DMS 273 (cell line): ENCODE measurements around the gene TBCEL.

ENCODE experiments used
- DNase-seq: peaks from one replicate; lab custom pipeline; 2025; ENCODE audit not compliant: unreplicated experiment; lab: John Stamatoyannopoulos, UW

The TBCEL gene

DNA sequence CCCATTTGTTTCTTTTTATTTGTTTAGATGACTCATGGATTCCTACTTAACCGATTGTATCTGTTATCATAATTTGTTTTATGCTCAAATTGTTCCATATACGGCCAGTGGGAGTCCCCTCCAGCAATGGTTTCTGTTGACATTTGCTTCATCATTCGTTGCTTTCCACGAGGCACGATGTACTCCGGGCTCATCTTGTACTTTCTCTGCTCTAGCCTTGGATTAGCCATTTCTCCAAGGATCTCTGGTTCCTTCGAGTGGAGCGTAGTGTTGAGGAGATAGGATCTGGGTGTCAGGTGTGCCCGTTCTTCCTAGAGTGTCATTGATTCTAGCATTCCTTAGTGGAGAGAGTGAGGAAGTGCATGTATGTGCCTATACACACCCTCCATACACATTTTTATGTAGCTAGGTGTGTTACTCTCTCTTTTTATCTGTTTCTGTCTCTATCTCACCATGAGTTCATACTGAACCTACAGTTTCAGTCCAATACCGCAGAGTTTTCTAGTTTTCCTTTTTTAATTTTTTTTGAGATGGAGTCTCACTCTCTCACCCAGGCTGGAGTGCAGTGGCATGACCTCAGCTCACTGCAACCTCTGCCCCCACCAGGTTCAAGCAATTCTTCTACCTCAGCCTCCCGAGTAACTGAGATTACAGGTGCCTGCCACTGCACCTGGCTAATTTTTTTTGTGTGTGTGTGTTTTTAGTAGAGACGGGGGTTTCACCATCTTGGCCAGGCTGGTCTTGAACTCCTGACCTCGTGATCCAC is 108.5 kb downstream of the TBCEL start:
- DNase-seq, result no peak

DNA sequence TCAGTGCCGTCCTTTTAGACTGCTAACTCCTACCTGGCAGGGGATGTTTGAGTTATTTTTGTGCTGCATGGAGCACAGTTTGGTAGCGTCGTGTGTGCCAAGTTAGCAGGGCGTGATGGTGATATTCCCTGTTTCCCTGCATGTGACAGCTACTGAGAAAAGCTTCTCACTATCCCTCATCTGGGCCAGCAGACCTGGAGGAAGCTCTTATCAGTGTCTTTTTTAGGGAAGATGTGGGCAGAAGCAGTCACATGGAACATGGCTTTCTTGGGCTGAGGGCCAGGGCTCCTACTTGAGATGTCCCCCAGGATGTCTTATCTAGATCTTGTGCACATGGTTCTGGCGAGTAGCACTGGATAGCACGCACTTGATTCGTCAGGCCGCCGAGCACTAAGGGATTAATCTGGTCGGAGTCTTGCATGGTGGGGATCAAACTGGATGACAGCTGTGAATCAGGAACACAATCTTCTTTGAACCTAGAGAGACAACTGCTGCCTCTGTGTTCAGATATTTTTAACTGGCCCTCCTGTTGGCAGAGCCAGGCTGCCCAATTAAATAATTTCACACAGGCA is 110.9 kb downstream of the TBCEL start:
- peak; percentile 44 for DNase-seq

DNA sequence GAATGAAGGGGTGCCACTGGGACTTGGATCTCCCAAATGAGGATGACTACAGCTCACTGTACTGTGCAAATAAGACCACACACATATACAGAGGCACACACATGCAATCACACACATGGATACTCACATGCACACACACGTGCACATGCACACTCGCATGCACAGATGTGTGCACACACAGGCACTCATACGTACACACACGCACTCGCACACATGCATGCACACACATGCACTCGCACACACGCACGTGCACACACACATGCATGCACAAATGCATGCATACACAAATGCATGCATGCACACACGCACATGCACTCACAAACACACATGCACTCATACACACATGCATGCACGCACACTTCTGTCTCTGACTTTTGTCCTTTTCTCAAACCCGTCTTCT is 113.1 kb downstream of the TBCEL start:
- DNase-seq, result no peak

DNA sequence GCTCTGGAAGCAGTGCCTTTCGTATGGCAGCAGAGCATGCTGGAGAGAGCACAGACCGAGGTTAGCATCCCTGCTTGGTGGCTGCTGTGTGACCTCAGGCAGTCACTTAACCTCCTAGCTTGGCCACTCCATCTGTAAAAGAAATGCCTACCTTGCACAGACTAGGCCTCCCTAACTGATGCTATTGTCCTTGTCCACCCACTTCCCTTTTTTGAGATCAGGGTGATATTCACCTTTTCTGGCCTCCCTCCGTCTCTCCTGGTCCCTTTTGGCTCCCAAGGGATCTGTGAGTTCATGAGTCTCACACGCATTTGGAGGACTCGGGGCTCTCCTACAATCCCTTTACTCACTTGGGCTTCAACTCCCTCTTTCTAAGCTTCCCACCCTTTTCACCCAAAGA is 114.4 kb downstream of the TBCEL start:
- no peak for DNase-seq

DNA sequence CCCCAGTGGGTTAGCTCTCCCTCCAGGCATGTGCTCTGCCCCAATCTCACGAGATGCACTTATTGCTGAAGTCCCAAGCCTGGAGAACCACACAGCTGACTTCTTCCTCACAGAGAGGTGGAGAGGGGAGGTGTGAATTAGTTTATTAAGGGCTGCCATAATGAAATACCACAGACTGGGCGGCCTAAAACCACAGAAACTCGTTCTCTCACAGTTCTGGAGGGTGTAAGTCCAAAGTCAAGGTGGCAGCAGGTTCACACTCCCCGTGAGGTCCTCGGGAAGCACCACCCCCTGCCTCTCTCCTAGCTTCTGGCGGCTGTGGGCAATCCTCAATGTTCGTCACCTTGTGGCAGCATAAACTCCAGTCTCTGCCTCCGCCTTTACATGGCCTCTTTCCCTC is 116.5 kb downstream of the TBCEL start:
- DNase-seq, result no peak
